GM21529 (cell line): ENCODE measurements around the gene WDR45B.
A peak's percentile ranks its signal among the peaks of the same experiment; 100 is the strongest.

ENCODE experiments used
- ATAC-seq: cut with Tn5 transposase; IDR thresholded peaks from one replicate; pipeline ENCODE4 v1.9.1; 2021; ENCODE audit not compliant: unreplicated experiment

The WDR45B gene

DNA sequence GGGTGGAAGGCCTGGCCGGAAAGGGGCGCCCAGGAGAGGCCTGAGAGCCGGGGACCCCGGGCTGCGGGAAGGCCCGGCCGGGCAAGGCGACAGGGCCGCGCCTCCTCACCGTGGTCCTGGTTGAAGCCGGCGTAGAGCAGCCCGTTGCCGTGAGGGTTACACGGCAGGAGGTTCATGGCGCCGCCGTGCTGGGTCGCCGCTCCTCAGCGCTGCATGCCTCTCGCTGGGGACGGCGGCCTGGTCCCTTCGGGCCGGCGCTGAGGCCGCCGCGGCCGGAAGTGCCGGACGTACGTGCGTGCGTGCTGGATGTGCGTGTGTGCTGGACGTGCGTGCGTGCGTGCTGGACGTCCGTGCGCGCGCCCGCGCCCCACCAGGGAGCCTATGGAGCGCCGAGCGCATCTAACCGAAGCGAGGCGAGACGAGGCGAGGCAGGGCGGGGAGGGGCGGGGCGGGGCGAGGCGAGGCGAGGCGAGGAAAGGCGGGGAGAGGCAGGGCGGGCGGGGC, at the start of gene WDR45B:
Gene WDR45B (minus strand): TSS at position 280 of the 504 bp plus-strand sequence. CDS start 104 bp downstream, at position 176.
- peak; percentile 73 for ATAC-seq

DNA sequence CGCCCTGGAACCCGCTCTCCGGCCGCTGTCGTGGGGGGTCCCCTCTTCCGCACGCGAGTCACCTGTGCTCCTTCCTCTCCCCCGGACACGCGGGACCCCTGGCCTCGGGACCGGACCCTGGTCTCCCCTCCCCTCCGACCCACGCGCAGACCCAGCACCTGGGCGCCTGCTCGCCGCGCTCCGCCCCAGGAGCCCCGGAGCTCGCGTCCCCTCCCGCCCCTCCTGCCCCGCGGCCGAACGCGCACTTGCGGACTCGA, 49.5 kb upstream of the WDR45B start:
- ATAC-seq = no peak

DNA sequence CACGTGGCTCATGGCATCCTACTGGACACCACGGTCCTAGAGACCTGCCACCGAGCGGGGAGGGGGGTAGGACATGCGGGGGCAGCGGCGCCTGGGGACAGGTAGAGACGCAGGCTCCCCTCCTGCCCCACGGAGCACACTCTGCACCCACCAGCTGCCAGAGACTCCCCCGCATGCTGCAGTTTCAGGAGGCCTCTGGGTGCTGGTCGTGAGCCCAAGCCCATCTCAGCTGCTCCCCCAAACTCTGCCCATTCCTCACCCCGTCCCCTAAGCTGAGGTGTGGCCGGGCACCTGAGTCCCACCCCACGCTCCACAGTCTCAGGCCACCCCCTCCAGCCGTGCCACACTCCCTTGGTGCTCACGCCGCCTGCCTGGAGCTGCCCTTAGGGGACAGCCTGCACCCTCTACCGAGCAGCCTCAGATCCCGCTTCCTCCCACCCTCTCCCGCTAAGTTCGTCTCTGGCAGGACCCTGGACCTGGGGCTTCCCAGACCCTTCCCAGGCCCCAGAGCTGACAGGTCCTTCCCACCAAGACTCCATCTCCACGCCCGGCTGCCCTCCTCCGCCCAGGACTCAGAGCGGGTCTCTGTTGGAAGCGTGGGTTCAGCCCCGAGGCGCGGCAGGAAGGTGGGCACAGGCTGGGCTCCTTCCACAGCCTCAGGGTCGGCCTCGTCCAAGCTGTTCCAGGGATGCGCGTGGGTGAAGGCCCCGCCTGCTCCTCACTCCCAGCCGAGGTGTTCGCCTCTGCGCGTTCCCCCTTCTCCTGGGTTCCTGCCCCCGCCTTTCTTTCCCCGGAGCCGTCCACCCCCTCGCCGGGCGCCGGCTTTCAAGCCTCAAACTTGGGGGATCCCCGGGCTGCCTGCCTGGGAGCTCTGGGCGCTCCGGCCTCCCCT, 48.9 kb upstream of the WDR45B start:
- ATAC-seq = no peak

DNA sequence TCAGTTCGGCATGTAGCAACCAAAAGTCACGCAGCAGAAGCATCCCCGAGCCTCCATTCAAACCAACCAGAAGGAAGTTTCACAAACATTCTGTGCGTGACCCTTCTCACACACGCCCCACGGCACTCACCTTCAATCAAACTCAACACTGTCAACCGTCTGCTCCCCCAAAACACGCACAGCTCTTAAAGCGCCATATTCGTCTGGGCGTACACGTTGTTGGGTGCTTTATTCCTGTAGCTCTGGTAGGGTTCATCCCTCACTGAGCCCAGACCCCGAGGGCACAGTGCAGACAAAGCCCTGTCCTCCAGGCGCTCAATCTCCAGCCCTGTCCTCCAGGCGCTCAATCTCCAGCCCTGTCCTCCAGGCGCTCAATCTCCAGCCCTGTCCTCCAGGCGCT, 48.0 kb upstream of the WDR45B start:
- ATAC-seq = no peak

DNA sequence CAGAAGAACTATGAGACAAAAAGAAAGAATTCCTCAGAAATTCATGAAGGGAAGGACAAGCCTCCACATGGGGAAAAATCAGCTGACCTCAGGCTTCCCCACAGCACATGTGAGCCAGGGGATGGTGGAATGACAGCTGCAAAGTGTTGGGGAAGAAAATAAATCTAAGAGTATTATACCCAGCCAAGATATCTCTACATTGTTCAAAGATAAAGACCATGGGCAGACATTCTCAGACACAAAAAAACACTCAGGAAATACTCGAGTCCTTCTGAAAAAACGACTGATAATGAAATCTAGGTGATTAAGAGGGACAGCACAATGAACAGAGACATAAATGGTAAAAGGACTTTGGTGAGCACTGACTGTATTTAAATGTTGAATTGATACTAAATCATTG, 46.4 kb upstream of the WDR45B start:
- no peak for ATAC-seq

DNA sequence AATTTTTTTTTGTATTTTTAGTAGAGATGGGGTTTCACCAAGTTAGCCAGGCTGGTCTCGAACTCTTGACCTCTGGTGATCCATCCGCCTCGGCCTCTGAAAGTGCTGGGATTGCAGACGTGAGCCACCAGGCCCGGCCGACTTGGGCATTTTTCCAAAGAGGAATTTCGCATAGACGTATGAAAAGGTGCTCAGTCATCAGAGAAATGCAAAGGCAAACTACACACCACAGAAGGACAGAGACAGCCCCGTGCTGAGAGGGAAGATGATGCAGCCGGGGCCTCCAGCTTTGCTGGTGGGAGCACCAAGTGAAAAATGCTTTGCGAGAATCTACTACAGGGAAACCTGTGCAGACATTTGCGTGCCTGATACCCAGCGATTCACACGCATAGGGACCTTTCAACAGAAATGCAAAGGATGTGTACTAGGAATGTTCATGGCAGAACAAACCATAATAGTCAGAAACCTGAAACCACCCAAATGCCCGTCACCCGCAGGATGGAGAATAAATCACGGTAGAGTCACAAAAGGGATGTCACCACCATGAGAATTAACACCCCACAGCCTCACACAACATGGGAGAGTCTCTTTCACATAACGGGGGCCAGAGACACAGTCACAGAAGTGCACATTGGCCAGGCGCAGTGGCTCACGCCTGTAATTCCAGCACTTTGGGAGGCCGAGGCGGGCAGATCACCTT, 45.1 kb upstream of the WDR45B start:
- ATAC-seq = no peak

DNA sequence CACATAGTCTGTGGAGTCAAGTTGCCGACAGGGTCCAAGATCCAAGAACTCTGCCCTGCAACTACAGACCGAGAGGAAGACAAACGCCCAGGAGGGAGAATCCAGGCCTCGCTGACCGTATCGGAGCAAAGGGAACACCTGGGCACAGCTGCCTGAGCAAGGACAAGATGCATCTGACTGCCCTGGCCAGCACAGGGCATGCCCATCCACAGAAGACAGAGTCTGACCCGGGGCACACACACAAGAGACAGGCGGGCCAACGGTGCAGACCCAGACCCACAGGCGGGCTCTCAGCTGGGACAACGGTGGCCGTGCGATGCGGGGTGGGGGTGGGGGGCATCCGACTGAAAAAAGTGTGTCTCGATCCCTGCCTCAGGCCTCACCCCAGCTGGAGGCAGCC, 44.0 kb upstream of the WDR45B start:
- no peak for ATAC-seq

DNA sequence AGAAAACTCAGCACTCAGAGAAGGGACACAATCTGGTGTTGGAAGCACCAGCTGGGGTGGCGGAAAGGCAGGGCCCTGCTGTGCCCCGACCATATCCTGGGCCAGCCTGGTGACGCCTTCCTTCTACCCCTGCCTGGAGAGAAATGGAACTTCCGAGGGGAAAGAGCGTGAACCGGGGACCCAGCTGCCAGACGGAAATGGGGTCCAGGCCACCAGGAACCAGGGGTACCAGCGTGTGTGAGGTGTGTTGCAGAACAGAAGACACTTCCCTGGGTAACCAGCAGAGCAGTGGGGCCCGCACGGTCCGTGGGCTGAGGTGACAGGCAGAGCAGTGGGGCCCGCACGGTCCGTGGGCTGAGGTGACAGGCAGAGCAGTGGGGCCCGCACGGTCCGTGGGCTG, 43.5 kb upstream of the WDR45B start:
- no peak for ATAC-seq

DNA sequence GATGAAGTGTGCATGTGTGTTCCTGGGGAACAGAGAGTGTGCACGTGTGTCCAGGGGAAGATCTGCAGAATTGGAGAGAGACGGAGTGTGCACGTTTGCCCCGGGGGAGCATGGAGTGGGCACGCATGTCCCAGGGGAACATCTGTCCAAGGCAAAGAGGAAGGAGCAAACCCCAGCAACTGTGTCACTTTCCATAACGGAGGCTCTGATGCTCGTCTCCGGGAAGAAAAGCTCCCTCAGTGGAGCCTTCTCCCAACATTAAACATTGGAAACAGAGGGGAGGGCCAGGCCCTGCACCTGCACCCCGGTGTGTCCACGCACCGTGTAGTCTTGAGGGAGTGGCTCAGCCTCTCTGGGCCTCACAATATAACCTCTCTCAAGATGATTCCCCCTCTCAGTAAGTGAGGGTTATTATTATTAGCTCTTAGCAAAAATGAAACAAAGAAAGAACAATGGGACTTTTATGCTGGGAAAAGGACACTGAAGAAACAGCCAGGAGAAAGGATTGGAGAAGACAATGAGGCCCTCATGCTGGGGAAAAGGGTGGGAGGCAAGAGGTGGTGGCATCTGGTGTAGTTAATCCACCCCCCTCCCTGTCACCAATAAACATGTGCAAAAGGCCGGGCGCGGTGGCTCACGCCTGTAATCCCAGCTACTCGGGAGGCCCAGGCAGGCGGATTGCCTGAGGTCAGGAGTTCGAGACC, 42.7 kb upstream of the WDR45B start:
- no peak for ATAC-seq

DNA sequence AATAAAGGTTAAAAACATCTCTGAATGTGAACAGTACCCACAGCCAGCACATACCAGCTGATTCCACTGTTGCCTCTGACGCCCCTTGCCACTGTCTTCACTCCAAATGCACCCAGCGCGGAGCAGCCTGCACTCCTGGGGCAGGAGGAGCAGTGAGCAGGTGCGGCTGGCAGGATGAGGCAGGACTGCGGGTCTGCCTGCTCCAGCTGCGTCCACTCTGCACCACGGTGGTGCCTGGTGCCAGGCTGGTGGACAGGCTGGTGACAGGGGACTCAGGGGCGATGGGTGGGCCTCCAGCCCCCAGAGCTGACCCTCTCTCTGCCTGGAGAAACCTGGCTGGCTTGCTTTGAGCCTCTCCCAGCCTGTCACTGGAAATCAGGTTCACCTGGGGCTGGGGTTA, 40.8 kb upstream of the WDR45B start:
- ATAC-seq = no peak

DNA sequence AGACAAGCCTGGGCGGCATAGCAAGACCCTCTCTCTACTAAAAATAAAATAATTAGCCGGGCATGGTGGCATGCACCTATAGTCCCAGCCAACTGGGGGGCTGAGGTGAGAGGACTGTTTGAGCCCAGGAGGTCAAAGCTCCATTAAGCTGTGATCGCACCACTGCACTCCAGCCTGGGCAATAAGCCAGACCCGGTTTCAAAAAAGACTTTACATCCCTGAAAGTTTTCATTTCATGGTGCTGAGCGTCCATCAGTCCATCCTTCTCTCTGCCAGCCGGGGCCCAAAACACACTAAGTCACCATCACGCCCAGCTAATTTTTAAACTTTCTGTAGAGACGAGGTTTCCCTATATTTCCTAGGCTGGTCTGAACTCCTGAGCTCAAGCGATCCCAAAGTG, 39.6 kb upstream of the WDR45B start:
- ATAC-seq = no peak

DNA sequence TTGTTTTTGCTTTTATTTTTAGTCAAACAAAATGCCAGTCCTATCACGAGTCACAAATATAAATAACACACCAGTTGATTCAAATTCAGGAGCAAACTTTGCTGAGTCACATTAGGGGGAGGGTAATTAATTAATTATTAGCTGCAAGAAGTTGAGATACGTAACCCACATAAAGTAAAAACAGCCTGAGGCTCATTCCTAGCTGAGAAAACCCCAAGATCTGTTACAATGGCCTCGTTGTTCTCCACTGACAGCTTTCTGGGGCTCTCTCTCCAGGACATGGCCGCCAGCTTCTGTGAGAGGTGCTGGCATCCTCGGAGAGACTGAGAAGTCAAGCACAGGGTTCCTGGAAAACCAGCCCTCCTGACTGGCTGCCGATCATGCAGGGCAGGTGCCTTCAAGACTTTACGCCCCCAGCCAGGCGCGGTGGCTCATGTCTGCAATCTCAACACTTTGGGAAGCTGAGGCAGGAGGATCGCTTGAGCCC, 39.2 kb upstream of the WDR45B start:
- no peak for ATAC-seq

DNA sequence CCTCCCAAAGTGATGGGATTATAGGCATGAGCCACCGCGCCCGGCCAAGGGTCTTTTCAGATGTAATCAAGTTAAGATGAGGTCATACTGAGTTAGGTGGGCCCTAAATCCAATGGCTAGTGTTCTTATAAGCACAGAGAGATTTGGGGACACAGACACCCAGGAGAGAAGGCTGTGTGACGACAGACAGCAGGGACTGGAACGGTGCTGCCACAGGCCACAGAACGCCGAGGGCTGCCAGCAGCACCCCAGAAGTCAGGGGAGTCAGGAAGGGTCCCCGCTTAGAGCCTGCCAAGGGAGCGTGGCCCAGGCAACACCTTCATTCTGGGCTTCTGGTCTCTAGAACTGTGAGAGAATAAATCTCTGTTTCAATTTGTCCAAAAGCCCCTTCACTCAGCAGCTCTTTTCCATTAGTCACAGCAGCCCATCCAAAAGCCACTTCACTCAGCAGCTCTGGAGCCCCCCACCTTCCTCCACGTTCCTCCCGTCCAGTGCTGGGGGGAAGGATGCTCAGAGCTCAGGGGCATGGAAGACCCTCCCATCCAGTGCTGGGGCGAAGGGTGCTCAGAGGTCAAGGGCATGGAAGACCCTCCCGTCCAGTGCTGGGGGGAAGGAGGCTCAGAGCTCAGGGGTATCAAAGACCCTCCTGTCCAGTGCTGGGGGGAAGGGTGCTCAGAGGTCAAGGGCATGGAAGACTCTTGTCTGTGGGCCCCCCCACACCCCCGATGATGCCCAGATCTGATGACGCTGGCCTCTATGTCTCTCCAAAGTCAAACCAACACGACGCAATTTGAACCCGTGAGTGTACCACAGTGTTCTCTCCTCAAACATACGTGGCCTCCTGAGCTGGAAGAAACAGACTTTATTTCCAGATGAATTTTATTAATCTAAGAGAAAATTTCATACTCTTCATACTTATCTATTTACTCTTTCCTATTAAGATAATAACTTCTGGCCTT, 38.4 kb upstream of the WDR45B start:
- ATAC-seq = no peak

DNA sequence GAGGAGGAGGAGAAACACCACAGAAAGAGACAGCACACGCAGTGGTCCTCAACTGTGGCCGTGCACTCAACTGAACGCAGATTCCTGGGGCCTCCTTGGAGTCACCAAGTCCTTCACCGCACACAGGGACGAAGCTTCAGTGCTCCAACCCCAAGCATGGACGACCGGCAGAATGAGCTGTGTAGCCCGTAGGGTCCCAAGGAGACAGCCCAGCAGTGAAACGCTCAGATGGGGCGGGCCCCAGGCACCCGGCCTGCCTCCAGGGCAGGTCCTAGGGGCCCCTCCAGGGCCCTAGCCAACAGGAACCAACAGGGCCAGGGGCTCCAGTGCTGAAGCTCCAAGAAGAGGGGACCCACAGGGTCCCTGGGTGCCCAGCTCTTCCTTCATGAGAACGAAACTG, 37.0 kb upstream of the WDR45B start:
- no peak for ATAC-seq

DNA sequence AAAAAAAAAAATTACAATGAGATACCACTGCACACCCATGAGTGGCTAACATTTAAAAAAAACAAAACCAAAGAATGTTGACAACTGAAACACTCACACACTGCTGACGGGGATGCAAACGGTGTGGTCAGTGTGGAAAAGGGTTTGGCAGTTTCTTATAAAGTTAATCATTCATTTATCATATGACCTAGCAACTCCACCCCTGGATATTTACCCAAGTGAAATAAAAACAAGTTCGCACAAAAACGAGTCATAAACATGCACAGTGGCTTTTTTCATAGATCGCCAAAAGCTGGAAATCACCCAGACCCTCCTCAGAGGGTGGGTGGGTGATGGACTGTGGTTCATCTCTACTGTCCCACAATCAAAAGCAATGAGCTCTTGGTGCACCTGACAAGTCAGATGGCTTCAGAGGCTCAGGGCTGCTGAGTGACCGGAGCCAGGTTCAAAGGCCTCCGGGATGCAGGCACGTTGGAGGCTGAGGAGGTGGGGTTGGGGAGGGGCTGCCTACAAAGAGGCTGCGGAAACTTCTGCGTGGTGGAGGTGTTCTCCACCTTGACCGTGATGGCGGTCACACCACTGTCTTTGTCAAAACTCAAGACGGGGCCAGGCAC, 36.1 kb upstream of the WDR45B start:
- no peak for ATAC-seq

DNA sequence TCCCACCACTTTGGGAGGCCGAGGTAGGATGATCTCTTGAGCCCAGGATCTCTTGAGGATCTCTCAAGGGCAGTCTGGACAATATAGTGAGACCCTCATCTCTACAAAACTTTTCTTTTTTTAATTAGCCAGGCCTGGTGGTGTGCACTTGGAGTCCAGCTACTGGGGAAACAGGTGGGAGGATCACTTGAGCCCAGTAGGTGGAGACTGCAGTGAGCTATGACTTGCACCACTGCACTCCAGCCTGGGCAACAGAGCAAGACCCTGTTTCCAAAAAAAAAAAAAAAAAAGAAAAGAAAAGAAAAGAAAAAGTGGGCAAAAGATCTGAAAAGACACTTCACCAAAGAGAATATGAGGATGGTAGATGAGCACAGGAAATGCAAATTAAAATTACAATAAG, 35.3 kb upstream of the WDR45B start:
- no peak for ATAC-seq

DNA sequence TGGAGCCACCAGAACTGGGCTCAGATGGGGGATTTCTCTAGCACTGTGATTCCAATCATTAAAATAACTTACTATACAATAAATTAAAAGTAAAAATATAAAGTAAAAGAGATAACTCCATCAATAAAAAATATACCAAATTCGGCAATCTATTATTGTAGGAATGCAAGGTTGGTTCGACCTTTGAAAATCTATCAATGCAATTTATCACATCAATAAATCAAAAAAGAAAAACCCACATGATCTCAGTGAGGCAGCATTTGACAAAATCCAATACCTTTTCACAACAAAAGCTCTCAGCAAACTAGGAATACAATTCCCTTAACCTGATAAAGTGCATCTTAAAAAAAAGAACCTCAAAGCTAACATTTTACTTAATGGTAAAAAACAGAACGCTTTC, 33.3 kb upstream of the WDR45B start:
- ATAC-seq = no peak

DNA sequence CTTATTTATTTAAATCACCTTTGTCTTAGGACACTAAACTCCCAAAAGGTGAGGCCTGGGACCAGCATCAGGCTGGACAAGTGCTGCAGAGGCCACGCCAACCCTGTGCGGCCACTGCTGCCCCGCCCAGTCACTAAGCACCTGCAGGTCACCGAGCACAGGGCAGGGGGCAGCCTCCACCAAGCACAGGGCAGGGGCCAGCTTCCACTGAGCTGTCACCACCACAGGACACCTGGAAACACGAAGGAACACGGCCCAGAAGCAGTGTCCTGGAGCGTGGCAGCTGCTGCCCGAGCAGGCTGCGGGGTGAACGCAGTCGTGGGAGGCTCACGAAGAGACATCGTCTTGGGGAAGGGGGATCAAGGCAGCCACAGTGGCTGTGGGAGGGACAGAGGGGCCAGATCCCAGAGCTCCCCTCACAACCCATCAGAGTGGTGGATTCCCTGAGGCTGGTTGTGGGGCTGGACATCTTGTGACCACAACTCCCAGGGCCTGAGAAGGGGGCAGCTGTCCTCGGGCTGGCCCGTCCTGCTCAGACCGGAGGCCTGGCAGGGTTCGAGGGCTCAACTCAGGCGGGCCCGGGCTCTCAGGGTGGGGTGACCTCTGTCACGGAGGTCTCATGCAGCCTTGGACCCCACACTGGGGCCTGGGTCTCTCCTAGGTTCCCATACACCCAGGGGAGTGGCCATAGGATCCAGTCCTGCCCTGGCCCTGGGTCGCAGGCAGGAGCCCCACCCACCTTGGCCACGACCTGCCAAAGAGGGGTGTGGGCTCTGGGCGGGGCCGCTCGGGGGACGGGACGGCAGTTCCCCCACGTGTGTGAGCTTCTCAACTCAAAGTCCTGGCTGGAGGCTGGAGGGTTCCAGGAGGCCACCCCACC, 31.6 kb upstream of the WDR45B start:
- no peak for ATAC-seq

DNA sequence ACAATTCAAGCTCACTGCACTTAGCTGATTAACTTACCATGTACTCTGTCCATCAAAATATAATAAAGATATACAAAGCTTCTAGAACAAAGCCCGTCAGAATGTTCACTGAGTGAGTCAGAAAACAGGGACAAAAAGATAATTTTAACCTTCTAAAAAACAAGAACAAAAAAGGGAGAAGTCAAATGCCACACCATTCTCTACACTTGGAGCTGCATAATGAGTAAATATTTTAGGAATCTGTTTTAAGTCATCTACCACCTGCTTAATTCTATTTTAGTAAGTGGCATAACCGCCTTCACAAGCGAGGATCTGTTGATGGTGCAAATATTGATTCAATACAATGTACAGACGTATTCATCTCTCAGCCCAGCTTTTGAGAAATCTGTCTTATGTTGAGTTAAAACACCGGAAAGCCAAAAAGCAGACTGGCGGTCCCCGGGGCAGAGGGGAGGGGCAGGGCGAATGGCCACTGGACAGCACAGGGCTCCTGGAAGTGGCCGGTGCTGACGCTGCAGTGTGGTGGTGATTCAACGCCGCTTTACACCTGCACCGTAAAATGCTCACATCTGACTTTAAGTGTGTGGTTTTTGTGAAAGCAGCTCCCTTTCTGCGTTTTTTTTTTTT, 30.1 kb upstream of the WDR45B start:
- ATAC-seq = no peak
